HepG2 (cell line): ENCODE data around the gene SYNGR4. TPM values are rescaled to one million over a fixed set of nuclear protein-coding genes. Genes with fewer than 3 reads are reported as not detected.
A peak's percentile ranks its signal among the peaks of the same experiment; 100 is the strongest.

ENCODE experiments used
- ARNT ChIP-seq: fragments of 450-650 bp; IDR thresholded peaks from 2 replicates; pipeline ENCODE4 v1.6.1; 2017
- ATF2 ChIP-seq: sonication (generic); formaldehyde crosslinking; IDR thresholded peaks from 2 replicates; pipeline ENCODE4 v1.4.0; 2020; ENCODE audit warnings: missing genetic modification reagents
- CBFB ChIP-seq: sonication (generic); formaldehyde crosslinking; IDR thresholded peaks from 2 replicates; pipeline ENCODE4 v1.4.0; 2020; ENCODE audit warnings: missing genetic modification reagents
- EED ChIP-seq: sonication (generic); formaldehyde crosslinking; IDR thresholded peaks from 2 replicates; pipeline ENCODE4 v1.5.0; 2020; ENCODE audit warnings: mild to moderate bottlenecking, missing genetic modification reagents
- GABPA ChIP-seq, 2 experiments: IDR thresholded peaks; 2 replicates each; pipeline ENCODE4 v1.6.1; 2011 to 2016; ENCODE audit warnings: low read depth in 2 of 2, low read length in 1 of 2, missing biosample characterization in 1 of 2, missing genetic modification characterization in 1 of 2
- KLF9 ChIP-seq: IDR thresholded peaks from 2 replicates; pipeline ENCODE4 v1.6.1; 2016; ENCODE audit warnings: low read depth
- MXD1 ChIP-seq: sonication (generic); formaldehyde crosslinking; IDR thresholded peaks from 2 replicates; pipeline ENCODE4 v1.4.0; 2020; ENCODE audit warnings: mild to moderate bottlenecking, missing genetic modification reagents
- NFYC ChIP-seq: IDR thresholded peaks from 2 replicates; pipeline ENCODE4 v1.6.1; 2016; ENCODE audit warnings: missing genetic modification reagents, missing compliant biosample characterization
- PHF5A ChIP-seq: IDR thresholded peaks from one replicate; pipeline ENCODE4 v1.6.1; 2018; ENCODE audit warnings: low read depth, missing genetic modification reagents; ENCODE audit not compliant: unreplicated experiment
- POLR2A ChIP-seq, 2 experiments: IDR thresholded peaks; 2 replicates each; pipeline ENCODE4 v1.6.1; 2011; ENCODE audit warnings: low read depth in 2 of 2, low read length in 2 of 2, mild to moderate bottlenecking in 1 of 2, moderate library complexity in 1 of 2; ENCODE audit not compliant: insufficient read depth in 1 of 2
- RBAK ChIP-seq: sonication (generic); formaldehyde crosslinking; IDR thresholded peaks from 2 replicates; pipeline ENCODE4 v1.5.1; 2020; ENCODE audit warnings: mild to moderate bottlenecking, missing genetic modification reagents
- RXRB ChIP-seq: IDR thresholded peaks from 2 replicates; pipeline ENCODE4 v1.6.1; 2016; ENCODE audit warnings: borderline replicate concordance, missing genetic modification reagents, missing compliant biosample characterization
- SALL1 ChIP-seq: sonication (generic); formaldehyde crosslinking; IDR thresholded peaks from 2 replicates; pipeline ENCODE4 v1.8.0; 2022; ENCODE audit warnings: mild to moderate bottlenecking, missing genetic modification reagents
- SOX5 ChIP-seq: IDR thresholded peaks from 2 replicates; pipeline ENCODE4 v1.6.1; 2016; ENCODE audit warnings: borderline replicate concordance
- SP1 ChIP-seq, 2 experiments: fragments of 450-650 bp in 1 of 2; sonication (generic) in 1 of 2; formaldehyde crosslinking in 1 of 2; IDR thresholded peaks; 2 replicates each; pipeline versions ENCODE4 v1.4.0 to v1.6.1; 2016 to 2020; ENCODE audit warnings: missing genetic modification reagents in 1 of 2
- STAG1 ChIP-seq: sonication (generic); formaldehyde crosslinking; IDR thresholded peaks from 2 replicates; pipeline ENCODE4 v1.4.0; 2020; ENCODE audit warnings: missing genetic modification reagents
- ZNF143 ChIP-seq: sonication (generic); formaldehyde crosslinking; IDR thresholded peaks from 2 replicates; pipeline ENCODE4 v1.4.0; 2020; ENCODE audit warnings: missing genetic modification reagents
- ZNF263 ChIP-seq: sonication (generic); formaldehyde crosslinking; IDR thresholded peaks from 2 replicates; pipeline ENCODE4 v1.4.0; 2020; ENCODE audit warnings: missing genetic modification reagents
- ZNF431 ChIP-seq: sonication (generic); formaldehyde crosslinking; IDR thresholded peaks from 2 replicates; pipeline ENCODE4 v1.9.0; 2022; ENCODE audit warnings: missing genetic modification reagents, low read depth, mild to moderate bottlenecking, borderline replicate concordance
- ZNF574 ChIP-seq: sonication (generic); formaldehyde crosslinking; IDR thresholded peaks from 2 replicates; pipeline ENCODE4 v1.4.0; 2020; ENCODE audit warnings: missing genetic modification reagents
- ZNF607 ChIP-seq: sonication (generic); formaldehyde crosslinking; IDR thresholded peaks from 2 replicates; pipeline ENCODE4 v1.5.1; 2020; ENCODE audit warnings: missing genetic modification reagents, mild to moderate bottlenecking, borderline replicate concordance
- ZNF614 ChIP-seq: IDR thresholded peaks from 2 replicates; pipeline ENCODE4 v1.6.1; 2018; ENCODE audit warnings: missing biosample characterization, missing genetic modification reagents, inconsistent platforms, borderline replicate concordance
- ZNF660 ChIP-seq: sonication (generic); formaldehyde crosslinking; IDR thresholded peaks from 2 replicates; pipeline ENCODE4 v1.5.1; 2020; ENCODE audit warnings: mild to moderate bottlenecking, low read depth, missing genetic modification reagents, borderline replicate concordance
- polyA plus RNA-seq, 8 experiments: library from polyadenylated mRNA; depleted of rRNA in 3 of 8; stranded (reverse) in 7 of 8; unstranded in 1 of 8; fragments of >200 nt; fragmentation: Illumina TruSeq in 4 of 8; extraction: Trizol in 4 of 8; gene quantifications; 2 replicates each; pipeline versions ENCODE4 v1.2.1 to v1.2.3, GENCODE V29; 2011 to 2016; ENCODE audit warnings: low read depth in 4 of 8, missing spikeins in 1 of 8, mixed read lengths in 1 of 8; ENCODE audit not compliant: insufficient read depth in 1 of 8
- total RNA-seq, 5 experiments: library from RNA; depleted of rRNA; stranded (reverse); fragments of >200 nt; fragmentation: Illumina TruSeq; extraction: Trizol; gene quantifications; 2 replicates each; pipeline ENCODE4 v1.2.3, GENCODE V29; 2016; ENCODE audit warnings: low read depth in 1 of 5
- TF ChIP-seq, protein P1 (sequence below): sonication (generic); formaldehyde crosslinking; IDR thresholded peaks from 2 replicates; pipeline ENCODE4 v1.5.0; 2020; ENCODE audit warnings: mild to moderate bottlenecking, missing genetic modification reagents, borderline replicate concordance

The SYNGR4 gene
- total and polyA plus RNA-seq, 2 of the 13 experiments (the other 11 are each of a cell fraction or from before 2014, with no cell fraction given): not detected

GRCh38 chr19:48400018-48400742, 36.0 kb downstream of the SYNGR4 start (continued):
- no peak for TF ChIP-seq NFYC
- peak; percentile 39; the same call in 1 of the 2 replicates for TF ChIP-seq RXRB (CRISPR knock-in tag)
- TF ChIP-seq KLF9 (CRISPR knock-in tag): no peak
- peak; percentile 58; the same call in 1 of the 2 replicates for TF ChIP-seq ZNF614
- 0 out of 2 replicates have a peak, but pooled peaks have one; percentile 30 for TF ChIP-seq SOX5 (CRISPR knock-in tag)
- TF ChIP-seq ZNF607 (CRISPR knock-in tag): 0 out of 2 replicates have a peak, but pooled peaks have one; percentile 60
- TF ChIP-seq ARNT: no peak
- peak; percentile 93 for TF ChIP-seq ZNF143 (CRISPR knock-in tag)
- TF ChIP-seq GABPA (IDR thresholded peaks at IDR 0.05; ENCODE audit: low read depth, low read length): no peak
- peak; percentile 47; the same call in 1 of the 2 replicates for TF ChIP-seq GABPA (CRISPR knock-in tag; IDR thresholded peaks at IDR 0.05; ENCODE audit: low read depth)
- TF ChIP-seq RBAK (CRISPR knock-in tag): no peak
- no peak for TF ChIP-seq ZNF431 (CRISPR knock-in tag)
- 0 out of 2 replicates have a peak, but pooled peaks have one; percentile 16 for TF ChIP-seq MXD1
- TF ChIP-seq POLR2A (IDR thresholded peaks at IDR 0.05; ENCODE audit: insufficient read depth in 1 of 2, low read depth in 2 of 2, low read length in 2 of 2): peak; percentile 31 to 52; a peak in 2 of 4 replicates
- peak; percentile 7; the same call in 1 of the 2 replicates for TF ChIP-seq SALL1
- TF ChIP-seq ZNF574: peak; percentile 72
- no peak for TF ChIP-seq ZNF660
- 0 out of 2 replicates have a peak, but pooled peaks have one; percentile 17 for TF ChIP-seq CBFB (CRISPR knock-in tag)
- 0 out of 2 replicates have a peak, but pooled peaks have one; percentile 33 for TF ChIP-seq EED (CRISPR knock-in tag)
- no peak for TF ChIP-seq PHF5A (CRISPR knock-in tag)
- 0 out of 2 replicates have a peak, but pooled peaks have one; percentile 23 for TF ChIP-seq ATF2 (CRISPR knock-in tag)
- no peak for TF ChIP-seq SP1 (IDR thresholded peaks at IDR 0.05)
- TF ChIP-seq SP1 (CRISPR knock-in tag; IDR thresholded peaks at IDR 0.05): 0 out of 2 replicates have a peak, but pooled peaks have one; percentile 28
- TF ChIP-seq STAG1 (CRISPR knock-in tag): peak; percentile 1; the same call in 1 of the 2 replicates
- 0 out of 2 replicates have a peak, but pooled peaks have one; percentile 18 for TF ChIP-seq ZNF263 (CRISPR knock-in tag)
- TF ChIP-seq, protein P1, sequence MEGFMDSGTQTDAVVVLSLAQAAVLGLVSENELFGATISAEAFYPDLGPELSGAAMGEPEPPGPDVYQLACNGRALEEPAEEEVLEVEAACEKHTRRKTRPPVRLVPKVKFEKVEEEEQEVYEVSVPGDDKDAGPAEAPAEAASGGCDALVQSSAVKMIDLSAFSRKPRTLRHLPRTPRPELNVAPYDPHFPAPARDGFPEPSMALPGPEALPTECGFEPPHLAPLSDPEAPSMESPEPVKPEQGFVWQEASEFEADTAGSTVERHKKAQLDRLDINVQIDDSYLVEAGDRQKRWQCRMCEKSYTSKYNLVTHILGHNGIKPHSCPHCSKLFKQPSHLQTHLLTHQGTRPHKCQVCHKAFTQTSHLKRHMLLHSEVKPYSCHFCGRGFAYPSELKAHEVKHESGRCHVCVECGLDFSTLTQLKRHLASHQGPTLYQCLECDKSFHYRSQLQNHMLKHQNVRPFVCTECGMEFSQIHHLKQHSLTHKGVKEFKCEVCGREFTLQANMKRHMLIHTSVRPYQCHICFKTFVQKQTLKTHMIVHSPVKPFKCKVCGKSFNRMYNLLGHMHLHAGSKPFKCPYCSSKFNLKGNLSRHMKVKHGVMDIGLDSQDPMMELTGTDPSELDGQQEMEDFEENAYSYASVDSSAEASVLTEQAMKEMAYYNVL (CRISPR knock-in tag): 0 out of 2 replicates have a peak, but pooled peaks have one; percentile 36
